Activated naive CD8-positive, alpha-beta T cell treated with anti-CD3 and anti-CD28 coated beads, Interleukin-2, amount 10 ng/mL, durations not matched to agents 7 days and 5 days (primary cell): Measurements from ENCODE around the gene SOX13. TPM values are rescaled to one million over a fixed set of nuclear protein-coding genes. Genes with fewer than 3 reads are reported as not detected.
"Not testable (repeated sequence)": the region's sequence is repeated elsewhere in the genome, so short reads cannot be mapped to it uniquely, and the experiment has no call there.

Source experiments
- ATAC-seq: fragments of 150-1000 bp; cut with Tn5 transposase; one replicate; pipeline ENCODE4 v1.10.0; 2021; ENCODE audit warnings: low read depth, moderate library complexity
- POLR2A ChIA-PET: fragments of 350-600 bp; sonication (Branson Sonifier 250); formaldehyde crosslinking; loops from one replicate; lab custom pipeline; 2021; ENCODE audit warnings: antibody characterized with exemption; lab: Charles Lee
- DNase-seq: peaks from one replicate; pipeline ENCODE4 v3.0.0; 2021
- H3K27ac Mint-ChIP-seq: one replicate; pipeline ENCODE4 v1.8.0; 2022; ENCODE audit warnings: mild to moderate bottlenecking, mixed read lengths
- H3K27me3 Mint-ChIP-seq: one replicate; pipeline ENCODE4 v1.8.0; 2022; ENCODE audit warnings: mild to moderate bottlenecking, moderate library complexity, mixed read lengths
- H3K36me3 Mint-ChIP-seq: one replicate; pipeline ENCODE4 v1.8.0; 2021; ENCODE audit warnings: mild to moderate bottlenecking, mixed read lengths
- H3K4me1 Mint-ChIP-seq: one replicate; pipeline ENCODE4 v1.8.0; 2021; ENCODE audit warnings: mixed read lengths
- H3K4me3 Mint-ChIP-seq: one replicate; pipeline ENCODE4 v1.8.0; 2022; ENCODE audit warnings: mild to moderate bottlenecking, moderate library complexity, mixed read lengths
- H3K9me3 Mint-ChIP-seq: one replicate; pipeline ENCODE4 v1.8.0; 2021; ENCODE audit warnings: mixed read lengths
- total RNA-seq, 2 experiments: library from RNA; stranded (reverse); gene quantifications; one replicate each; pipeline ENCODE4 v1.2.3, GENCODE V29; 2021

Gene SOX13
- total RNA-seq, 2 experiments from 2014 or later = 3.9 to 4.0 TPM

DNA sequence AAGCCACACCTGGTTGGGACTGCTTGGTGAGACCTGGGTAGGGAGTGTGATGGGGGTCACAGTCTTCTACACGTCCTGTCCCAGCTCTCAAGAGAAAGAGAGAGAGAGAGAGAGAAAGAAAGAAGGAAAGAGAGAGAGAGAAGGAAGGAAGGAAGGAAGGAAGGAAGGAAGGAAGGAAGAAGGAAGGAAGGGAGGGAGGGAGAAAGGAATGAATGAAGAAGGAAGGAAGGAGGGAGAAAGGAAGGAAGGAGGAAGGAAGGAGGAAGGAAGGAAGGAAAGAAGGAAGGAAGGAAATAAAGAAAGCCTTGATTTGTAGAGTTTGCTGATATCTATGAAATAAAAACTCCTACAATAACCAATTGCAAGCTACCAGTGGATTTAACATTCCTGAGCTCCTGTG is 28.5 kb upstream of the SOX13 start:
- no peak for DNase-seq
- H3K4me1 Mint-ChIP-seq = no peaks in the 10 kb centered on the region
- ATAC-seq = no peak
- peaks cover 4% of the 10 kb centered on the region for H3K27me3 Mint-ChIP-seq
- H3K27ac Mint-ChIP-seq = no peak overlapping the region
- no peak overlapping the region for H3K4me3 Mint-ChIP-seq
- H3K36me3 Mint-ChIP-seq = no peaks in the 10 kb centered on the region
- H3K9me3 Mint-ChIP-seq = no peaks in the 10 kb centered on the region
- POLR2A ChIA-PET = no interaction called here

DNA sequence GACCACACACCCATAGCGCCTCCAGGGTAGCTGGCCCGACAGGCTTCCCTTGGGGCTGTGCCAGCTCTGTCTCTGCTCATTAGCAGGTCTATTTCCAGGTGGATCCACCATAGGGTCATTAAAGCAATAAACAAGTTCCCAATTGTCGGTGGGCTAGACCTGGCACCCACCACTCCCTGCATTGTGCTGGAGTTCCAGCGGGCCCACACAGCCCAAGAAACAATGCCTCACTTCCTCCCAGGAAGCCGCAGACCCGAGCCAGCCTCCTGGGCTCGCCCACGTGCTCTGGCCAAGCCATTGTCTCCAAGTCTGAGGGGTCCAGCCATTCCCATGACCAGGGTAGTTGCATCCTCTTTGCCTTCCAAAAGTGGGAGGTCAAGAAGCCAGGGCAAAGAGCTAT is 27.5 kb upstream of the SOX13 start:
- Mint-ChIP-seq H3K4me3 (no peak overlapping the region), H3K36me3 (no peaks in the 10 kb centered on the region), H3K4me1 (no peaks in the 10 kb centered on the region), H3K27me3 (peaks cover 4% of the 10 kb centered on the region), H3K27ac (no peak overlapping the region), H3K9me3 (no peaks in the 10 kb centered on the region)
- DNase-seq = no peak
- POLR2A ChIA-PET = no interaction called here
- ATAC-seq = no peak

DNA sequence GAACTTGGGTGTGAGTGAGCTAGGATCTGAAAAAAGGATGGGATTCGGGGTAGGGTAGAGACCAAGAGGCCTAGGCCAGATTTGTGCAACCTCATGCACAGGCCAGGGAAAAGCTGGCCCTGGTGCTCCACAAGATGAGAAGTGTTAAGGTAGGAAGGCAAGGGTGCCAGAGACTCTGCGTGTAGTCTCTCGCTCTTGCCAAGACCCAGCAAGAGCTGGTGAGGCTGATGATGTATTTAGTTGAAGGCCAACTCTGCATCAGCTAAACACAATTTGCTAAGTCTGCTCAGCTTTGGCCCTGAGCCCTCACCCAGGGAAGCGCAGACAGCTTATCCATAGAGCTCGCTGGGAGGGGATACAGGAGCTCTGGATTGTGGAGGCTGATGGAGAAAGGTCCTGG is 26.6 kb upstream of the SOX13 start:
- Mint-ChIP-seq H3K4me3 (no peak overlapping the region), H3K27me3 (peaks cover 4% of the 10 kb centered on the region), H3K36me3 (no peaks in the 10 kb centered on the region), H3K9me3 (no peaks in the 10 kb centered on the region), H3K27ac (no peak overlapping the region), H3K4me1 (no peaks in the 10 kb centered on the region)
- DNase-seq = no peak
- ATAC-seq = no peak
- POLR2A ChIA-PET = interaction anchor here (0.6 kb wide), 1 partner anchor 11 kb away, joined by 4 read pairs; no protein-coding TSS in a partner anchor

DNA sequence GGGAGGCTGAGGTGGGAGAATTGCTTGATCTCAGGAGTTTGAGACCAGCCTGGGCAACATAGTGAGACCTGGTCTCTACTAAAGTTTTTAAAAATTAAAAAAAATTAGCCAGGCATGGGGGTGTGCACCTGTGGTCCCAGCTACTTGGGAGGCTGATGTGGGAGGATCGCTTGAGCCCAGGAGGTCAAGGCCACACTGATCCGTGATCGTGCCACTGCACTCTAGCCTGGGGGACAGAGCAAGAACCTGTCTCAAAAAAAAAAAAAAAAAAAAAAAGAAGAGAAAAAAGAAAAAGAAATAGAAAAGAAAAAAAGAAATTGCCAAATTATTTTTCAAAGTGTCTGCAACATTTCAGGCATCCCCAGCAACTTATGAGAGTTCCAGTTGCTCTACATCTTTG is 24.1 kb upstream of the SOX13 start:
- H3K27me3 Mint-ChIP-seq, H3K9me3 Mint-ChIP-seq, H3K36me3 Mint-ChIP-seq, ATAC-seq, DNase-seq, POLR2A ChIA-PET, H3K27ac Mint-ChIP-seq, H3K4me1 Mint-ChIP-seq, H3K4me3 Mint-ChIP-seq: not testable (repeated sequence)

DNA sequence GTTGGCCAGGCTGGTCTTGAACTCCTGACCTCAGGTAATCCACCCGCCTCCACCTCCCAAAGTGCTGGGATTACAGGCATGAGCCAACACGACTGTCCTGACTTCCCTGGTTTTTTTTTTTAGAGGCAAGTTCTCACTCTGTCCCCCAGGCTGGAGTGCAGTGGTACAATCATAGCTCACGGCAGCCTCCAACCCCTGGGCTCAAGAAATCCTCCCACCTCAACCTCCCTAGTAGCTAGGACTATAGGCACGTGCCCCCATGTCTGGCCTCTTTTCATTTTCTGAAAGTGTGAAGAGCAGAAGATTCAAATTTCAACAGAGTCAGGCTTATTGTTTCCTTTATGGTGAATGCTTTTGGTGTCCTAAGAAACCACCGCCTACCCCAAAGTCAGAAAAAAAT is 21.7 kb upstream of the SOX13 start:
- H3K27me3 Mint-ChIP-seq = no peaks in the 10 kb centered on the region
- H3K4me3 Mint-ChIP-seq = no peak overlapping the region
- H3K4me1 Mint-ChIP-seq = no peaks in the 10 kb centered on the region
- H3K27ac Mint-ChIP-seq = no peak overlapping the region
- H3K36me3 Mint-ChIP-seq = no peaks in the 10 kb centered on the region
- H3K9me3 Mint-ChIP-seq = no peaks in the 10 kb centered on the region
- ATAC-seq (no peak), DNase-seq (no peak)
- POLR2A ChIA-PET = no interaction called here

DNA sequence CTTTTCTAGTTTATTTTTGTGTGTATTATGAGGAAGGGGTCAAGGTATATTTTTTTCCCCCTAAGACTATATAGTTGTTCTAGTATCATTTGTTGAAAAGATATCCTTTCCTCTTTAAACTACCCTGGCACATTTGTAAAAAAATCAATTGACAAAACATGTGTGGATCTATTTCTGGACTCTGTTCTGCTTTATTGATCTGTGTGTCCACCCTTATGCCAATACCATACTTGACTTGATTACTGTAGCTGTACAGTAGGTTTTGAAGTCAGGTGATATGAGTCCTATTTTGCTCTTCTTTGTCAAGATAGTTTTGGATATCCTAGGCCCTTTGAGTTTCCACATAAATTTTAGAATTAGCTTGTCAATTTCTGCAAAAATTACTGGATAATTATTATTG is 21.2 kb upstream of the SOX13 start:
- Mint-ChIP-seq H3K27me3 (no peaks in the 10 kb centered on the region), H3K4me3 (no peak overlapping the region), H3K36me3 (no peaks in the 10 kb centered on the region), H3K4me1 (no peaks in the 10 kb centered on the region), H3K9me3 (no peaks in the 10 kb centered on the region), H3K27ac (no peak overlapping the region)
- ATAC-seq (no peak), DNase-seq (no peak)
- POLR2A ChIA-PET = no interaction called here

DNA sequence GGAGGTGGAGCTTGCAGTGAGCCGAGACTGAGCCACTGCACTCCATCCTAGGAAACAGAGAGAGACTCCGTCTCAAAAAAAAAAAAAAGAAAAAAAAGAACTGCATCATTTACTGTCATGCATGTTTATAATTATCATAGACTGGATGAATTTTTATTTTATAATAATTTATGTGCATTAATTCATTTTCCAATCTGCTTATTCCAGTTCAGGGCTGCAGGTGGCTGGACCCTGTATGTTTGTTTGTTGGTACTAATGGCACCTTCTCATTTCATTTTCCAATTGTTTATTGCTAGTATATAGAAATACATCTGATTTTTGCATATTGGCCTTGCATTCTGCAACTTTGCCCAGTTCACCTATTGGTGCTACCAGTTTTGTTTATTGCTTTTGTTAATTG is 19.0 kb upstream of the SOX13 start:
- no peak overlapping the region for H3K27ac Mint-ChIP-seq
- no peak for DNase-seq
- no peaks in the 10 kb centered on the region for H3K9me3 Mint-ChIP-seq
- H3K4me1 Mint-ChIP-seq = no peaks in the 10 kb centered on the region
- no peak overlapping the region for H3K4me3 Mint-ChIP-seq
- POLR2A ChIA-PET = no interaction called here
- H3K27me3 Mint-ChIP-seq = peaks cover 2% of the 10 kb centered on the region
- no peaks in the 10 kb centered on the region for H3K36me3 Mint-ChIP-seq
- ATAC-seq = no peak

DNA sequence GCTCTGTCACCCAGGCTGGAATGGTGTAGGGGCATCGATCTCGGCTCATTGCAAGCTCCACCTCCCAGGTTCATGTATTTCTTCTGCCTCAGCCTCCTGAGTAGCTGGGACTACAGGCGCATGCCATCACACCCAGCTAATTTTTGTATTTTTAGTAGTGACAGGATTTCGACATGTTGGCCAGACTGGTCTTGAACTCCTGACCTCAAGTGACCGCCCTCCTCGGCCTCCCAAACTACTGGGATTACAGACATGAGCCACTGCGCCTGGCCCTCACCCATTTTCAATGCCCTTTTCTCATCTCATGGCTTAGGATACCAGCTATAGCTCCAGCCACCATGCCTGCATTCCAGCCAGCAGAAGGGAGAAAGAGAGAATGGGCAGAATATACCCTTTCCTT is 12.9 kb upstream of the SOX13 start:
- Mint-ChIP-seq H3K4me1 (no peaks in the 10 kb centered on the region), H3K4me3 (no peak overlapping the region), H3K9me3 (no peaks in the 10 kb centered on the region), H3K27me3 (peaks cover 11% of the 10 kb centered on the region), H3K27ac (no peak overlapping the region), H3K36me3 (no peaks in the 10 kb centered on the region)
- POLR2A ChIA-PET = no interaction called here
- DNase-seq (no peak), ATAC-seq (no peak)

DNA sequence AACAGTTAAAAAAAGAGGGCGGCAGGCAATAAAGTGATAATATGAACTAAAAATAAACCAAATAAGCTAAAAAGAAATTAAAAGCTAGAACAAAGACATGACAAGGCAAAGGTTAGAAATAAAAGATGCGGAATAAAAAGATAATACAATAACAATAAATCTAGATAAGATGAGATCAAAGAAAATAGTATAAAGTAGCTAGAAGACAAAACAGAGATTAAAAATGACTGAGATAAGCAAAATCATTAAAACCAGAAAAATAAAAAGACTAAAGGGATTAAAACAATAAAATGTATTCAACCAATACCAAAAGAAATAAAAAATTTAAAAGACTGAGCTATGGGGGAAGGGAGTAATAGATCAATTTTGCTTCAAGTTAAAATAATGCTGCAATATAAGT is 10.8 kb upstream of the SOX13 start:
- no peaks in the 10 kb centered on the region for H3K9me3 Mint-ChIP-seq
- peaks cover 3% of the 10 kb centered on the region for H3K4me1 Mint-ChIP-seq
- POLR2A ChIA-PET = no interaction called here
- DNase-seq = no peak
- no peaks in the 10 kb centered on the region for H3K36me3 Mint-ChIP-seq
- H3K4me3 Mint-ChIP-seq = no peak overlapping the region
- H3K27ac Mint-ChIP-seq = no peak overlapping the region
- no peak for ATAC-seq
- H3K27me3 Mint-ChIP-seq = peaks cover 11% of the 10 kb centered on the region

DNA sequence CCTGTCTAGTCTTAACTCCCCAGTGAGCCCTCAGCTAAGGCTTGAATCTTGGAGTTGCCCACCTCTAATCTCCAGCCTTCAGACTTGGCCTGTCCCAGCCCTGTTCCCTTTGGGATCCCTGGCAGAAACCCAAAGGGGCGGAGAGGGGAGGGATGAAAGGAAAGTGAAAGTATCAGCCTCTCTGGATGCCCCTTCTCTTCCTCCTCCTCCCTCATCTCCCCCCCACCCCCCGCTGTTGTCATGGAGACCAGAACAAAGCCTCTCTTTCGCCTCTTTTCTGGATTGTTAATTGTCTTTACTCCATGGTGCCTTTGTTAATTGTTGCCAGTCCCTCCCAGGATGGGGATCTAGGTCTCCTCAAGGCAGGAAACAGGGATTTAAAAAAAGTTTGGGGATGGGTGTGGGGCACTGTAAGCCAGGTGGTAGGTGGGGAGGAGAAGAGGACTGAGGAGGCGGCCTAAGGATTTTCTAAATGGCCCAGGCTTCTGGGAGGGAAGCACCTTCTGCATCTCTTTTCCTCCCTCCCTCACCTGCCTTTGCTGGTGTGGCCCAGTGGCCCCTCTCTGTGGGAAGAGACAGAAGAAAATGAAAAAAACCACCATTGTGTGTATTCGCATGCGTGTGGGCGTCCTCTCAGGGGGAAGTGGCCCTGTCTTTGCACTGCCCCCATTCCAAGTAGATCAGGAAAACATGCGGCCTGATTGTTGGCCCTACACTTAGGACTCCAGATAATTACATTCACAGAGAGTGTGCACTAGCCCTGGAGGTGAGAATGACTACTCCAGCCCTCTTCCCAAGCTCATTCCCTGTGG is 7.5 kb upstream of the SOX13 start:
- Mint-ChIP-seq H3K9me3 (no peaks in the 10 kb centered on the region), H3K27me3 (peaks cover 19% of the 10 kb centered on the region), H3K36me3 (no peaks in the 10 kb centered on the region), H3K27ac (no peak overlapping the region), H3K4me3 (no peak overlapping the region), H3K4me1 (peaks cover 3% of the 10 kb centered on the region)
- POLR2A ChIA-PET = no interaction called here
- no peak for ATAC-seq
- no peak for DNase-seq

DNA sequence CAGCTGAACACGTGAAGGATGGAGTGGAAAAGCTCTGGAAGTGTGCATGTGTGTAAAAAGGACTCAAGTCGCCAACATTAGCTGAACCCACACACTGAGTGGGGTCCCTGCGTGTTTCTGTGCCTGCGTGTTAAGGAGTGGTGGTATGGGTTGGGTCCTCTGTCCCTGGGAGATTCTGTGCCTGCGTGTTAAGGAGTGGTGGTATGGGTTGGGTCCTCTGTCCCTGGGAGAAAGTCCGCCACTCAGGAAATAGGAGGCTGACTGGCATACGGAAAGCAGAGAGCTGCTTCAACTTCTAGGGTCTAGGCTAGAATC is 7.0 kb upstream of the SOX13 start:
- peaks cover 3% of the 10 kb centered on the region for H3K4me1 Mint-ChIP-seq
- no peak for DNase-seq
- no peak overlapping the region for H3K27ac Mint-ChIP-seq
- H3K36me3 Mint-ChIP-seq = no peaks in the 10 kb centered on the region
- H3K4me3 Mint-ChIP-seq = no peak overlapping the region
- peaks cover 23% of the 10 kb centered on the region for H3K27me3 Mint-ChIP-seq
- H3K9me3 Mint-ChIP-seq = no peaks in the 10 kb centered on the region
- ATAC-seq = no peak
- POLR2A ChIA-PET = no interaction called here

DNA sequence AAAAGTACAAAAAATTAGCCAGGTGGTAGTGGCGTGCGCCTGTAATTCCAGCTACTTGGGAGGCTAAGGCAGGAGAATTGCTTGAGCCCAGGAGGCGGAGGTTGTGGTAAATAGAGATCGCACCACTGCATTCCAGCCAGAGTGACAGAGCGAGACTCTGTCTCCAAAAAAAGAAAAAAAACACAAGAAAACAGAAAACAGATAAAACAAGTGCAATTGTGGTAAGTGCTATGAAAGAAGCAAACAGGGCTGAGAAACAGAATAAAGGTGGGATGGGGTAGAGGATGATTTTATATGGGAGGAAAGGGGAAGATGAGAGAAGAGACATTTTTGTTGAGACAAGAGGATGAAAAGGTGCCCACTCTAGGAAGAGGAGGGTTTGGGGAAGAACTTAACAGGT is 5.0 kb upstream of the SOX13 start:
- POLR2A ChIA-PET = no interaction called here
- H3K4me3 Mint-ChIP-seq = no peak overlapping the region
- no peak for ATAC-seq
- no peaks in the 10 kb centered on the region for H3K36me3 Mint-ChIP-seq
- H3K27ac Mint-ChIP-seq = no peak overlapping the region
- H3K4me1 Mint-ChIP-seq = peaks cover 4% of the 10 kb centered on the region
- peaks cover 37% of the 10 kb centered on the region for H3K27me3 Mint-ChIP-seq
- DNase-seq = no peak
- H3K9me3 Mint-ChIP-seq = no peaks in the 10 kb centered on the region

DNA sequence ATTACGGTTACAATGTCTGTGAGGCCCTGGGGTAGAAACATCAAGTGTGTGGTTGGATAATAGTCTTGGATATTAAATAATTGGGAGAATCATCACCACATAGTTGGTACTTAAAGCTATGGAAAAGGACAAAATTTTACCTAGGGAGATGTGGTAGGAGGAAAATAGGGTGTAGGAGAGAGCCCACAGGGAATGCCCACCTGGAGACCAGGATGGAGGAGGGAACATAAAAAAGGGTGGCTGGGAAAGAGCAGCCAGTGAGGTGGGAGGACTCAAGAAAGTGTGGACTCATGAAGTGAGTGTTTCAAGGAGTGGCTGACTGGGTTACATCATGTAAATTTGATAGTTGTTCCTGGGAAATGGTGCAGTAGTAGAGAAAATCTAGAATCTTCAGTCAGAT is 3.0 kb upstream of the SOX13 start:
- no peak overlapping the region for H3K4me3 Mint-ChIP-seq
- no peak overlapping the region for H3K27ac Mint-ChIP-seq
- H3K36me3 Mint-ChIP-seq = no peaks in the 10 kb centered on the region
- peaks cover 9% of the 10 kb centered on the region for H3K4me1 Mint-ChIP-seq
- ATAC-seq (no peak), DNase-seq (no peak)
- H3K9me3 Mint-ChIP-seq = no peaks in the 10 kb centered on the region
- POLR2A ChIA-PET = no interaction called here
- peaks cover 50% of the 10 kb centered on the region for H3K27me3 Mint-ChIP-seq

DNA sequence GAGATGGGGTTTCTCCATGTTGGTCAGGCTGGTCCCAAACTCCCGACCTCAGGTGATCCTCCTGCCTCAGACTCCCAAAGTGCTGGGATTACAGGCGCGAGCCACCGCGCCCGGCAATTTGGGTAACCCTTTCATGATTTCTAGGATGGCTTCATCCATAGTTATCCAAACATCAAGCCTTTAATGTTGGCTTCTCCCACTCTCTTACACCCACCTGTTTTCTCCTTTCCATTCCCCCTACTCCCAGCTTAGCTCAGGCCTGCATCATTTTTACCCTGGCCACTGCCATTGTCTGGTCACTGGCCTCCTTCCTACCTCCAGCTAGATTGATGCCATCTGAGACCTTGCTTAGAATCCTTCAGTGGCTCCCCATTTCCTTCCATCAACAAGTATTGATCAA is 2.0 kb upstream of the SOX13 start:
- POLR2A ChIA-PET = no interaction called here
- Mint-ChIP-seq H3K4me1 (peaks cover 8% of the 10 kb centered on the region), H3K9me3 (no peaks in the 10 kb centered on the region), H3K27me3 (peaks cover 60% of the 10 kb centered on the region), H3K27ac (no peak overlapping the region), H3K4me3 (no peak overlapping the region), H3K36me3 (no peaks in the 10 kb centered on the region)
- ATAC-seq (no peak), DNase-seq (no peak)
